K562 treated with DMSO at 1 percent for 12 hours (cell line): ENCODE data around the gene TMEM218. TPM values are rescaled to one million over a fixed set of nuclear protein-coding genes. Genes with fewer than 3 reads are reported as not detected.

Source experiments
- total RNA-seq: library from RNA; unstranded; fragments of 300-600 nt; gene quantifications from 2 replicates; pipeline ENCODE4 v1.2.3, GENCODE V29; 2022; ENCODE audit not compliant: insufficient read depth

Gene TMEM218
- total RNA-seq, result 15.2 and 16.9 TPM in 2 replicates

DNA sequence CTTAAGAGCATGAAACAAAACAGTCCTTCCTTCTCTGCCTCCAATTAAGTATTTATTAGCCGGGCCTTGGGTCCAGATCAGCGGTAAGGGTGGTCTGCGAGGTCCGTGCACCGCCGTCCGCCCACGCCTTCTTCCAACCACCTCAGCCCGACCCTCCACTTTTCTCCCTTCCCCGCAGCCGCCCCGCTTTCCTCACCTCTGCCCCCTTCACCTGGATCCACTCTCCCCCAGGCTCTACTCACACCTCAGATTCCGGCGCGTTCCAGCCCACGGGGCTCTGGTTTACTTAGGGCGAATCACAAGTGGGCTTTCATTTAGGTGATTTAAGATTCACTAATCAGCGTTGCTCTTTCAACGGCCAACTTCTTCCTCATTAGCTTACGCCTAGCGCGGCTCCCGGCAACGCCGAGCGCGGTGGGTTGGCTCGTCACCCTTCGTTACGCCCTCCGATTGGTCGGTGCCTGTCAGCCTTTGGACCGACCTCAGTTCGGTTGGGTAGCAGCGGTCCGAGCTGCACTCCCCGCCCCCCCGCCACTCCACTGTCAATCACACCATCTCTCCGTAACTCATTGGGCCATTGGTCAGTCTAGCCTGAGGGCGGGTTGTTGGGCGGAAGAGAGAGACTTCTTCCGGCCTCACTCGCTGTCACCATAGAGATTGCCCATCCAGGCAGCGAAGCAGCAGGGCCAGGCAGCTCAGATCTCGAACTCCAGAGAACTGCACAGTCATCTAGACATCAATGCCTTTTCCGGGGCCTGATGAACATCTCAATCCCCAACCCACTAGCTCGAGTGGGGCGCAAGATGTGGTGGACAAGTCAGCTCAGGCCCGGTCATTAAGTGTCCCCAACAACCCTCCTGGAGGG is at the start of gene TMEM218:
TSS of gene TMEM218 (minus strand) at position 284 of the 865 bp plus-strand sequence. CDS start 9,385 bp downstream, outside the sequence.

DNA sequence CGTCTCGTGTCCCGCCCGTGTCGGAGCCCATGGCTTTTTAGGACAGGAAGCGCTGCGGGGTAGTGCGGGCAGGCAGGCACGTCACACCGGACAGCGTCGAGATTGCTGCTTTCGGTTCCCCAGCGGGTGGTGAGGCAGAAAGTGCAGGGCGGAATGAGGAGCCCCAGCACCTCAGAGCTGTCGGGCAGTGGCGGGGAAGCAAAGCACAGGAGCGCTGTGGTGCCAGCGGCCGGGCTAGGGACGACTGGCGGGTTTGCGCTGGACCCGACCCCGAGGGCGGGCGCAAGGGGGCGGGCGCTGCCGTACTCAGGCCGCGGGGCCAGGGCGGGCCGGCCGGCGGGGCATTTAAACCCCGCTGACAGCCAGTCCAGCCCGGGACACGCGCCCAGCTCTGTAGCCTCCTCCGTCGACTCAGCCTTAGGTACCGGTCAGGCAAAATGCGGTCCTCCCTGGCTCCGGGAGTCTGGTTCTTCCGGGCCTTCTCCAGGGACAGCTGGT is 48.4 kb downstream of the TMEM218 start, which contains the start of gene SLC37A2:
TSS of gene SLC37A2 (plus strand) at position 375 of the 498 bp plus-strand sequence. CDS start at position 438, 63 bp downstream.

Other genes starting within 250 kb of the TMEM218 start
- 1.6 TPM in 1 of 2 replicates, not detected in the other for gene ROBO3, start 246.2 kb downstream of the TMEM218 start, total RNA-seq
- gene ROBO4, start 213.8 kb downstream of the TMEM218 start, total RNA-seq, result not detected in 2 replicates
- not detected in 2 replicates for gene HEPN1, start 192.4 kb downstream of the TMEM218 start, total RNA-seq
- gene HEPACAM, start 175.6 kb downstream of the TMEM218 start, total RNA-seq, result not detected in 2 replicates
- gene CCDC15, start 157.4 kb downstream of the TMEM218 start, total RNA-seq, result 0.65 and 4.8 TPM in 2 replicates
- gene SLC37A2, start 48.3 kb downstream of the TMEM218 start, total RNA-seq, result 0.77 and 1.9 TPM in 2 replicates
- gene PKNOX2, start 53.1 kb upstream of the TMEM218 start, total RNA-seq, result not detected in 2 replicates